Prostate gland (tissue), 2 donors: Measurements from ENCODE around the gene STEAP1B.
"Not testable (repeated sequence)": the region's sequence is repeated elsewhere in the genome, so short reads cannot be mapped to it uniquely, and the experiment has no call there.

Source experiments
- POLR2A ChIP-seq: fragments of 450-650 bp; IDR thresholded peaks from one replicate; pipeline ENCODE4 v1.6.1; 2016; ENCODE audit warnings: antibody characterized with exemption, mild to moderate bottlenecking
- TF ChIP-seq, protein P1 (sequence below), 4 experiments: fragments of 200-600 bp in 2 of 4; fragments of 450-650 bp in 2 of 4; sonication (generic) in 2 of 4; IDR thresholded peaks; 1 replicate in 3 of 4; 2 replicates in 1 of 4; pipeline ENCODE4 v1.5.1; 2016 to 2019; ENCODE audit warnings: antibody characterized with exemption in 4 of 4, mild to moderate bottlenecking in 2 of 4, moderate library complexity in 2 of 4

DNA sequence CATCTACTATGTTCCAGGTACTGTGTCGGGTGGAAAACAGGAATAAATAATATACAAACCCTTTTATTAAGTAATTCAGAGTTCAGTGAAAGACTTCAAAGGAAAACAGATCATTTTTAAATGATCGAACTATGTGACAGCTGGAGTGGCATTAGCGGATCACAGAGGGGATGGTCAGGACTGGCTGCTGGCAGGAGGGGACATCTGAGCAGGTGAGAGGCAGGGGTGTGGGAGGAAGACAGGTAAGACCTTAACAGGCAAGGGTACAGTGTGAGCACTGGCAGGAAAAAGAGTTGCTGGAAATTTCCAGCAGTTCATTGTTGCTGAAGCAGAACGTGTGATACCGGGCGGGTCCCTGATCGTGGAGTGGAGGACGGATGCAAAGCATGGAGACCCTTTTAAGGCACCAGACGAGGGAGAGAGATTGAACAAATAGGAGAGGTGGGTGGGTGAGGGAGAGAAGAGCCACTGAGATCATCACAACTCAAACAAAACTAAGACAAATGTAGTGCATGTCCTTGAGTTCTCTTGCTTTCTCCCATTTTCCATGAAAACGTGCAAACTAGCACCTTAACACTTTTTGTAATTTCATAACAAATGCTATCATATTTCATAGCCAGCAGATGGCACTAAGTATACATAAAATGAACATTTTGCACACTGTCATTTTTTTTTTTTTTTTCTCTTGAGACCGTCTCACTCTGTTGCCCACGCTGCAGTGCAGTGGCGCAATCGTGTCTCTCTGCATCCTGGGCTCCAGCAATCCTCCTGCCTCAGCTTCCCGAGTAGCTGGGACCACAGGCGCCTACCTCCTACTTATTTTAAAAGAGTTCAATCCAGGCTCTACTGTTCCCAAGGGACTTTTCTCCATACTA, 23.7 kb upstream of the STEAP1B start:
- TF ChIP-seq, protein P1, sequence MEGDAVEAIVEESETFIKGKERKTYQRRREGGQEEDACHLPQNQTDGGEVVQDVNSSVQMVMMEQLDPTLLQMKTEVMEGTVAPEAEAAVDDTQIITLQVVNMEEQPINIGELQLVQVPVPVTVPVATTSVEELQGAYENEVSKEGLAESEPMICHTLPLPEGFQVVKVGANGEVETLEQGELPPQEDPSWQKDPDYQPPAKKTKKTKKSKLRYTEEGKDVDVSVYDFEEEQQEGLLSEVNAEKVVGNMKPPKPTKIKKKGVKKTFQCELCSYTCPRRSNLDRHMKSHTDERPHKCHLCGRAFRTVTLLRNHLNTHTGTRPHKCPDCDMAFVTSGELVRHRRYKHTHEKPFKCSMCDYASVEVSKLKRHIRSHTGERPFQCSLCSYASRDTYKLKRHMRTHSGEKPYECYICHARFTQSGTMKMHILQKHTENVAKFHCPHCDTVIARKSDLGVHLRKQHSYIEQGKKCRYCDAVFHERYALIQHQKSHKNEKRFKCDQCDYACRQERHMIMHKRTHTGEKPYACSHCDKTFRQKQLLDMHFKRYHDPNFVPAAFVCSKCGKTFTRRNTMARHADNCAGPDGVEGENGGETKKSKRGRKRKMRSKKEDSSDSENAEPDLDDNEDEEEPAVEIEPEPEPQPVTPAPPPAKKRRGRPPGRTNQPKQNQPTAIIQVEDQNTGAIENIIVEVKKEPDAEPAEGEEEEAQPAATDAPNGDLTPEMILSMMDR (IDR thresholded peaks at IDR 0.05) = peak in 1 of 4 experiments; percentile 15
- not testable (repeated sequence) for TF ChIP-seq POLR2A
